ENCODE measurements around the gene USP17L30. TPM values are rescaled to one million over a fixed set of nuclear protein-coding genes. Genes with fewer than 3 reads are reported as not detected.
"Not testable (repeated sequence)": the region's sequence is repeated elsewhere in the genome, so short reads cannot be mapped to it uniquely, and the experiment has no call there.

USP17L30 gene, protein sequence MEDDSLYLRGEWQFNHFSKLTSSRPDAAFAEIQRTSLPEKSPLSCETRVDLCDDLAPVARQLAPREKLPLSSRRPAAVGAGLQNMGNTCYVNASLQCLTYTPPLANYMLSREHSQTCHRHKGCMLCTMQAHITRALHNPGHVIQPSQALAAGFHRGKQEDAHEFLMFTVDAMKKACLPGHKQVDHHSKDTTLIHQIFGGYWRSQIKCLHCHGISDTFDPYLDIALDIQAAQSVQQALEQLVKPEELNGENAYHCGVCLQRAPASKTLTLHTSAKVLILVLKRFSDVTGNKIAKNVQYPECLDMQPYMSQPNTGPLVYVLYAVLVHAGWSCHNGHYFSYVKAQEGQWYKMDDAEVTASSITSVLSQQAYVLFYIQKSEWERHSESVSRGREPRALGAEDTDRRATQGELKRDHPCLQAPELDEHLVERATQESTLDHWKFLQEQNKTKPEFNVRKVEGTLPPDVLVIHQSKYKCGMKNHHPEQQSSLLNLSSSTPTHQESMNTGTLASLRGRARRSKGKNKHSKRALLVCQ
- not detected for total RNA-seq

DNA sequence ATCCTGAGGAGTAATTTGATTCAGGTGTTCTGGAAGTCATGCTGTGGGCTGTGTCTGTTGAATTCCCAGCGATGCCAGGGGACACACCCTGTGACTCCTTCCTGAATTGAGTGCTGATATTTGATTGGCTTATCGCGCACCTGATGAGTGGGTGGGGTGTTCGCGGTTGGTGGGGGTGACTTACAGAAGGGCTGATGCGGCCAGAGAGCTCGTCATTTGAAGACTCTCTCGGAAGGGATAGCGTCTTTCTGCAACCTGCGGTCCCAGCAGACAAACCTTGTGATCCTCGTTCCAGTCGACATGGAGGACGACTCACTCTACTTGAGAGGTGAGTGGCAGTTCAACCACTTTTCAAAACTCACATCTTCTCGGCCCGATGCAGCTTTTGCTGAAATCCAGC lies at the start of gene USP17L30:
Gene USP17L30, plus strand, starts transcription at position 301 of the 400 bp plus-strand sequence. Its CDS starts 0 bp downstream, at position 301.
- not testable (repeated sequence) for H3K4me1 ChIP-seq (ENCODE audit: control insufficient read depth in 1 of 2, low read depth in 2 of 2); H3K27me3 ChIP-seq (replicated peaks; ENCODE audit: insufficient read depth); H3K4me3 ChIP-seq; DNase-seq (ENCODE audit: low spot score); H3K27ac ChIP-seq; H3K36me3 ChIP-seq; ATAC-seq (ENCODE audit: insufficient number of reproducible peaks, low FRiP score, low read depth); H3K9me3 ChIP-seq

DNA sequence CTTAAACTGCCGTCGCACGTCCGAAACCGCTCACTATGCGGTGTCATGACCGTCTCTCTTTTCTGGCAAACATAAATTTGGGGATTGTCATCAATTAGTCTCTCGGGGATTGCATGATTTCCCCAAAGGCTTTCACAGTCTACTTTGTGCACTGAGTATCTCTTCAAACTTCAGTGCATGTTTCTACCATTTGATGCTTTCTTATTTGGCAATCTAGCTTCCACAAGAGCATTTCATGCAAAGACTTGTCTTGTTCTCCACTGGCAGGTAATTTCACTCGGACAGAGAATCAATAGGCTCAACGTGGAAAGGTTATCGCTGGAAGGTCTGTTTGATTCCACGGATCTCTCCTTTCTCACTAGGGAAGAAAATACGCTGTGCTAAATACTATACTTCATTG lies 38.7 kb upstream of the USP17L30 start:
- not testable (repeated sequence) for H3K9me3 ChIP-seq; ATAC-seq (ENCODE audit: insufficient number of reproducible peaks, low FRiP score, low read depth); H3K4me3 ChIP-seq; H3K4me1 ChIP-seq (ENCODE audit: control insufficient read depth in 1 of 2, low read depth in 2 of 2); DNase-seq (ENCODE audit: low spot score); H3K36me3 ChIP-seq; H3K27me3 ChIP-seq (replicated peaks; ENCODE audit: insufficient read depth); H3K27ac ChIP-seq

DNA sequence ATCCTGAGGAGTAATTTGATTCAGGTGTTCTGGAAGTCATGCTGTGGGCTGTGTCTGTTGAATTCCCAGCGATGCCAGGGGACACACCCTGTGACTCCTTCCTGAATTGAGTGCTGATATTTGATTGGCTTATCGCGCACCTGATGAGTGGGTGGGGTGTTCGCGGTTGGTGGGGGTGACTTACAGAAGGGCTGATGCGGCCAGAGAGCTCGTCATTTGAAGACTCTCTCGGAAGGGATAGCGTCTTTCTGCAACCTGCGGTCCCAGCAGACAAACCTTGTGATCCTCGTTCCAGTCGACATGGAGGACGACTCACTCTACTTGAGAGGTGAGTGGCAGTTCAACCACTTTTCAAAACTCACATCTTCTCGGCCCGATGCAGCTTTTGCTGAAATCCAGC lies 38.1 kb upstream of the USP17L30 start, which contains the start of gene USP17L24:
Gene USP17L24, plus strand, starts transcription at position 301 of the 400 bp plus-strand sequence. Its CDS starts 0 bp downstream, at position 301.
- H3K27ac ChIP-seq; H3K4me3 ChIP-seq; ATAC-seq (ENCODE audit: insufficient number of reproducible peaks, low FRiP score, low read depth); H3K27me3 ChIP-seq (replicated peaks; ENCODE audit: insufficient read depth); H3K4me1 ChIP-seq (ENCODE audit: control insufficient read depth in 1 of 2, low read depth in 2 of 2); H3K9me3 ChIP-seq; DNase-seq (ENCODE audit: low spot score); H3K36me3 ChIP-seq: not testable (repeated sequence)

DNA sequence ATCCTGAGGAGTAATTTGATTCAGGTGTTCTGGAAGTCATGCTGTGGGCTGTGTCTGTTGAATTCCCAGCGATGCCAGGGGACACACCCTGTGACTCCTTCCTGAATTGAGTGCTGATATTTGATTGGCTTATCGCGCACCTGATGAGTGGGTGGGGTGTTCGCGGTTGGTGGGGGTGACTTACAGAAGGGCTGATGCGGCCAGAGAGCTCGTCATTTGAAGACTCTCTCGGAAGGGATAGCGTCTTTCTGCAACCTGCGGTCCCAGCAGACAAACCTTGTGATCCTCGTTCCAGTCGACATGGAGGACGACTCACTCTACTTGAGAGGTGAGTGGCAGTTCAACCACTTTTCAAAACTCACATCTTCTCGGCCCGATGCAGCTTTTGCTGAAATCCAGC lies 33.3 kb upstream of the USP17L30 start, which contains the start of gene USP17L25:
Gene USP17L25, plus strand, starts transcription at position 301 of the 400 bp plus-strand sequence. Its CDS starts 0 bp downstream, at position 301.
- not testable (repeated sequence) for H3K27me3 ChIP-seq (replicated peaks; ENCODE audit: insufficient read depth); ATAC-seq (ENCODE audit: insufficient number of reproducible peaks, low FRiP score, low read depth); H3K4me3 ChIP-seq; DNase-seq (ENCODE audit: low spot score); H3K4me1 ChIP-seq (ENCODE audit: control insufficient read depth in 1 of 2, low read depth in 2 of 2); H3K27ac ChIP-seq; H3K9me3 ChIP-seq; H3K36me3 ChIP-seq

DNA sequence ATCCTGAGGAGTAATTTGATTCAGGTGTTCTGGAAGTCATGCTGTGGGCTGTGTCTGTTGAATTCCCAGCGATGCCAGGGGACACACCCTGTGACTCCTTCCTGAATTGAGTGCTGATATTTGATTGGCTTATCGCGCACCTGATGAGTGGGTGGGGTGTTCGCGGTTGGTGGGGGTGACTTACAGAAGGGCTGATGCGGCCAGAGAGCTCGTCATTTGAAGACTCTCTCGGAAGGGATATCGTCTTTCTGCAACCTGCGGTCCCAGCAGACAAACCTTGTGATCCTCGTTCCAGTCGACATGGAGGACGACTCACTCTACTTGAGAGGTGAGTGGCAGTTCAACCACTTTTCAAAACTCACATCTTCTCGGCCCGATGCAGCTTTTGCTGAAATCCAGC lies 28.6 kb upstream of the USP17L30 start, which contains the start of gene USP17L26:
Gene USP17L26, plus strand, starts transcription at position 301 of the 400 bp plus-strand sequence. Its CDS starts 0 bp downstream, at position 301.
- ATAC-seq (ENCODE audit: insufficient number of reproducible peaks, low FRiP score, low read depth); H3K4me3 ChIP-seq; H3K9me3 ChIP-seq; H3K27me3 ChIP-seq (replicated peaks; ENCODE audit: insufficient read depth); H3K4me1 ChIP-seq (ENCODE audit: control insufficient read depth in 1 of 2, low read depth in 2 of 2); DNase-seq (ENCODE audit: low spot score); H3K27ac ChIP-seq; H3K36me3 ChIP-seq: not testable (repeated sequence)

DNA sequence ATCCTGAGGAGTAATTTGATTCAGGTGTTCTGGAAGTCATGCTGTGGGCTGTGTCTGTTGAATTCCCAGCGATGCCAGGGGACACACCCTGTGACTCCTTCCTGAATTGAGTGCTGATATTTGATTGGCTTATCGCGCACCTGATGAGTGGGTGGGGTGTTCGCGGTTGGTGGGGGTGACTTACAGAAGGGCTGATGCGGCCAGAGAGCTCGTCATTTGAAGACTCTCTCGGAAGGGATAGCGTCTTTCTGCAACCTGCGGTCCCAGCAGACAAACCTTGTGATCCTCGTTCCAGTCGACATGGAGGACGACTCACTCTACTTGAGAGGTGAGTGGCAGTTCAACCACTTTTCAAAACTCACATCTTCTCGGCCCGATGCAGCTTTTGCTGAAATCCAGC lies 23.8 kb upstream of the USP17L30 start, which contains the start of gene USP17L5:
Gene USP17L5, plus strand, starts transcription at position 301 of the 400 bp plus-strand sequence. Its CDS starts 0 bp downstream, at position 301.
- DNase-seq (ENCODE audit: low spot score); H3K9me3 ChIP-seq; H3K27ac ChIP-seq; H3K4me1 ChIP-seq (ENCODE audit: control insufficient read depth in 1 of 2, low read depth in 2 of 2); ATAC-seq (ENCODE audit: insufficient number of reproducible peaks, low FRiP score, low read depth); H3K4me3 ChIP-seq; H3K27me3 ChIP-seq (replicated peaks; ENCODE audit: insufficient read depth); H3K36me3 ChIP-seq: not testable (repeated sequence)

DNA sequence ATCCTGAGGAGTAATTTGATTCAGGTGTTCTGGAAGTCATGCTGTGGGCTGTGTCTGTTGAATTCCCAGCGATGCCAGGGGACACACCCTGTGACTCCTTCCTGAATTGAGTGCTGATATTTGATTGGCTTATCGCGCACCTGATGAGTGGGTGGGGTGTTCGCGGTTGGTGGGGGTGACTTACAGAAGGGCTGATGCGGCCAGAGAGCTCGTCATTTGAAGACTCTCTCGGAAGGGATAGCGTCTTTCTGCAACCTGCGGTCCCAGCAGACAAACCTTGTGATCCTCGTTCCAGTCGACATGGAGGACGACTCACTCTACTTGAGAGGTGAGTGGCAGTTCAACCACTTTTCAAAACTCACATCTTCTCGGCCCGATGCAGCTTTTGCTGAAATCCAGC lies 19.1 kb upstream of the USP17L30 start, which contains the start of gene USP17L27:
Gene USP17L27, plus strand, starts transcription at position 301 of the 400 bp plus-strand sequence. Its CDS starts 0 bp downstream, at position 301.
- not testable (repeated sequence) for H3K36me3 ChIP-seq; H3K27ac ChIP-seq; H3K4me3 ChIP-seq; H3K9me3 ChIP-seq; H3K27me3 ChIP-seq (replicated peaks; ENCODE audit: insufficient read depth); ATAC-seq (ENCODE audit: insufficient number of reproducible peaks, low FRiP score, low read depth); H3K4me1 ChIP-seq (ENCODE audit: control insufficient read depth in 1 of 2, low read depth in 2 of 2); DNase-seq (ENCODE audit: low spot score)

DNA sequence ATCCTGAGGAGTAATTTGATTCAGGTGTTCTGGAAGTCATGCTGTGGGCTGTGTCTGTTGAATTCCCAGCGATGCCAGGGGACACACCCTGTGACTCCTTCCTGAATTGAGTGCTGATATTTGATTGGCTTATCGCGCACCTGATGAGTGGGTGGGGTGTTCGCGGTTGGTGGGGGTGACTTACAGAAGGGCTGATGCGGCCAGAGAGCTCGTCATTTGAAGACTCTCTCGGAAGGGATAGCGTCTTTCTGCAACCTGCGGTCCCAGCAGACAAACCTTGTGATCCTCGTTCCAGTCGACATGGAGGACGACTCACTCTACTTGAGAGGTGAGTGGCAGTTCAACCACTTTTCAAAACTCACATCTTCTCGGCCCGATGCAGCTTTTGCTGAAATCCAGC lies 14.3 kb upstream of the USP17L30 start, which contains the start of gene USP17L28:
Gene USP17L28, plus strand, starts transcription at position 301 of the 400 bp plus-strand sequence. Its CDS starts 0 bp downstream, at position 301.
- not testable (repeated sequence) for H3K27ac ChIP-seq; ATAC-seq (ENCODE audit: insufficient number of reproducible peaks, low FRiP score, low read depth); H3K36me3 ChIP-seq; H3K4me3 ChIP-seq; H3K27me3 ChIP-seq (replicated peaks; ENCODE audit: insufficient read depth); H3K9me3 ChIP-seq; H3K4me1 ChIP-seq (ENCODE audit: control insufficient read depth in 1 of 2, low read depth in 2 of 2); DNase-seq (ENCODE audit: low spot score)

DNA sequence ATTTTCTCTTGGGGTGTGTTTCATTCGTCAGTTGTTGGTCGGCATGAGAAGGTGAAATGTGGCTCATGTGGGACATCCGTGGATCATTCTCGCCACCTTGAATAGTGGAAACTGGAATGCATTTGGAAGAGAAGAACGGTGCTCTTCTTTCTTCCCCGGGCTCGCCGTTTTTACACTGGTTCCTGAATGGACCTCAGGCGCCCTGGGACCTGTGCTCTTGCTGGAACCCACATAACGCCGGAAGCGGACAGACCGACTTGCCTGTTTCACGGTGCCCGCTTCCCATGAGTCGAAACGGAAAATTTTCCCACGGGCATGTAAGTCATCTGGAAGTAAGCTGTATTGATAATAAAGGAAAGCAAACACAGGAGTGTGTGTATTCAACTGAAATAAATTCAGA lies 12.1 kb upstream of the USP17L30 start:
- not testable (repeated sequence) for H3K9me3 ChIP-seq; DNase-seq (ENCODE audit: low spot score); H3K4me3 ChIP-seq; H3K36me3 ChIP-seq; ATAC-seq (ENCODE audit: insufficient number of reproducible peaks, low FRiP score, low read depth); H3K4me1 ChIP-seq (ENCODE audit: control insufficient read depth in 1 of 2, low read depth in 2 of 2); H3K27me3 ChIP-seq (replicated peaks; ENCODE audit: insufficient read depth); H3K27ac ChIP-seq

DNA sequence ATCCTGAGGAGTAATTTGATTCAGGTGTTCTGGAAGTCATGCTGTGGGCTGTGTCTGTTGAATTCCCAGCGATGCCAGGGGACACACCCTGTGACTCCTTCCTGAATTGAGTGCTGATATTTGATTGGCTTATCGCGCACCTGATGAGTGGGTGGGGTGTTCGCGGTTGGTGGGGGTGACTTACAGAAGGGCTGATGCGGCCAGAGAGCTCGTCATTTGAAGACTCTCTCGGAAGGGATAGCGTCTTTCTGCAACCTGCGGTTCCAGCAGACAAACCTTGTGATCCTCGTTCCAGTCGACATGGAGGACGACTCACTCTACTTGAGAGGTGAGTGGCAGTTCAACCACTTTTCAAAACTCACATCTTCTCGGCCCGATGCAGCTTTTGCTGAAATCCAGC lies 9.6 kb upstream of the USP17L30 start, which contains the start of gene USP17L29:
Gene USP17L29, plus strand, starts transcription at position 301 of the 400 bp plus-strand sequence. Its CDS starts 0 bp downstream, at position 301.
- not testable (repeated sequence) for DNase-seq (ENCODE audit: low spot score); H3K27ac ChIP-seq; H3K36me3 ChIP-seq; ATAC-seq (ENCODE audit: insufficient number of reproducible peaks, low FRiP score, low read depth); H3K4me1 ChIP-seq (ENCODE audit: control insufficient read depth in 1 of 2, low read depth in 2 of 2); H3K4me3 ChIP-seq; H3K9me3 ChIP-seq; H3K27me3 ChIP-seq (replicated peaks; ENCODE audit: insufficient read depth)

DNA sequence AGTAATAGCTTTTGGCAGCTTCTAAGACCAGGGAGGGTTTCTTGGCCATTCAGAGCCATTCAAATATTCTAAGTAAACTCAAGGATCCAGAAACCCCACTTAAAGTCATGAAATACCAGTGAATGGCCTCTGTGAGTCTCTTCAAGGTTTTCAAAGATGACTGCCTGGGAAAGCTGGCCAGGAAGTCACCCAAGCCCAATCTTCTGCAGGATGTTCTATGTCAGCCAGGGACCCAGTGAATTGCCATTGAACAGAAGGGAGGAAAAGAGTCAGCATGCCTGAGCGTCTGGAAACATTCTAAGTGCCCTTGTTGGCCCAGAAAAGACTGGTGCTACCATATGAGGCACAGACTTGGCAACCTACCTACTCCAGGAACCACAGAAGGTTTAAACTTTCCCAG lies 17.0 kb downstream of the USP17L30 start:
- H3K27ac ChIP-seq; H3K4me1 ChIP-seq (ENCODE audit: control insufficient read depth in 1 of 2, low read depth in 2 of 2); ATAC-seq (ENCODE audit: insufficient number of reproducible peaks, low FRiP score, low read depth); H3K9me3 ChIP-seq; DNase-seq (ENCODE audit: low spot score); H3K36me3 ChIP-seq; H3K4me3 ChIP-seq; H3K27me3 ChIP-seq (replicated peaks; ENCODE audit: insufficient read depth): not testable (repeated sequence)
